HG03045 (cell line): ENCODE measurements around the gene STIP1.

Source experiments
- ATAC-seq: cut with Tn5 transposase; IDR thresholded peaks from one replicate; pipeline ENCODE4 v1.9.1; 2021; ENCODE audit warnings: mild to moderate bottlenecking, moderate library complexity; ENCODE audit not compliant: unreplicated experiment

Gene STIP1

GRCh38 chr11:64196626-64197025 is 10.7 kb downstream of the STIP1 start:
- no peak for ATAC-seq

DNA sequence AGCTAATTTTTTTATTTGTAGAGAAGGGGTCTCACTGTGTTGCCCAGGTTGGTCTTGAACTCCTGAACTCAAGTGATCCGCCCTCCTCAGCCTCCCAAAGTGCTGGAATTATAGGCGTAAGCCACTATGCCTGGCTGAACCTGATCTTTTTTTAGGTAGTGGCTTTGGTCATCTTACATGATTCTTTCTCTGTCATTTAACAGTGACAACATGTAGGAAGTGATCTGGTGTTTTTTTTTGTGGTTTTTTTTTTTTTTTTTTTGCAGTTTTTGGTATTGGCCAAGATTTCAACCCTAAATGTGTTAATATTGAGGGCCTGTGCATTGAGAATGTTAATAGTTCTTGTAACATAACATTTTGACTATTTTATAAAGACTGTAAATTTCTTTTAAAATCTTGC is 12.5 kb downstream of the STIP1 start:
- ATAC-seq, result no peak

GRCh38 chr11:64201543-64201942 is 15.6 kb downstream of the STIP1 start:
- ATAC-seq, result no peak

DNA sequence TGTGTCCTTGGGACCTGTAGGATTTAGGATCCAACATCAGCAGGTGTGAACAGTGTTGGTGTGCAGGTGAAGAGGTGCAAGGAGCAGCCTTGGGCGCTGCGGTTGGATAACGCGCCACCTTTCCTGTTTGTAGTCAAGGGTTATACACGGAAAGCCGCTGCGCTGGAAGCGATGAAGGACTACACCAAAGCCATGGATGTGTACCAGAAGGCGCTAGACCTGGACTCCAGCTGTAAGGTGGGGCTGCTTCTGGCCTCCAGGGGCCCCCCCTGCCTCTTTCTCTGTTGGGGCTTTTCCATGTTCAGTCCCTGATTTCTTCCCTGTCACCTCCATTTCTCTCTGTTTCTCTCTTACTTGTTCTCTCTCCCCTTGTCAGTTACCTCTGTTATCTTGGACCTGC is 17.0 kb downstream of the STIP1 start:
- no peak for ATAC-seq

- no peak for ATAC-seq
These were observed 17.6 kb downstream of the STIP1 start for GRCh38 chr11:64203421-64204079.

DNA sequence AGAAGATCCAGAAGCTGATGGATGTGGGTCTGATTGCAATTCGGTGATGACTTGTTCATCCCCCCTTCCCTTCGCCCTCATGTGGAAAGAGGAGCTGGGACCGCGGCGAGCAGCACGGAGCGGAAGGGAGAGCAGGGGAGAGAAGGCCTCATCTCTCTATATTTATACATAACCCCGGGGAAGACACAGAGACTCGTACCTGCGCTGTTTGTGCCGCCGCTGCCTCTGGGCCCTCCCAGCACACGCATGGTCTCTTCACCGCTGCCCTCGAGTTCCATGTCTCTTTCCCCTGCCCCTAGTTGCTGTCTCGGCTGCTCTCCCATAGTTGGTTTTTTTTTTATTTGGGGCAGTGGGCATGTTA is 18.1 kb downstream of the STIP1 start:
- no peak for ATAC-seq

- ATAC-seq, result no peak
These were observed 18.6 kb downstream of the STIP1 start for GRCh38 chr11:64204464-64204989.

DNA sequence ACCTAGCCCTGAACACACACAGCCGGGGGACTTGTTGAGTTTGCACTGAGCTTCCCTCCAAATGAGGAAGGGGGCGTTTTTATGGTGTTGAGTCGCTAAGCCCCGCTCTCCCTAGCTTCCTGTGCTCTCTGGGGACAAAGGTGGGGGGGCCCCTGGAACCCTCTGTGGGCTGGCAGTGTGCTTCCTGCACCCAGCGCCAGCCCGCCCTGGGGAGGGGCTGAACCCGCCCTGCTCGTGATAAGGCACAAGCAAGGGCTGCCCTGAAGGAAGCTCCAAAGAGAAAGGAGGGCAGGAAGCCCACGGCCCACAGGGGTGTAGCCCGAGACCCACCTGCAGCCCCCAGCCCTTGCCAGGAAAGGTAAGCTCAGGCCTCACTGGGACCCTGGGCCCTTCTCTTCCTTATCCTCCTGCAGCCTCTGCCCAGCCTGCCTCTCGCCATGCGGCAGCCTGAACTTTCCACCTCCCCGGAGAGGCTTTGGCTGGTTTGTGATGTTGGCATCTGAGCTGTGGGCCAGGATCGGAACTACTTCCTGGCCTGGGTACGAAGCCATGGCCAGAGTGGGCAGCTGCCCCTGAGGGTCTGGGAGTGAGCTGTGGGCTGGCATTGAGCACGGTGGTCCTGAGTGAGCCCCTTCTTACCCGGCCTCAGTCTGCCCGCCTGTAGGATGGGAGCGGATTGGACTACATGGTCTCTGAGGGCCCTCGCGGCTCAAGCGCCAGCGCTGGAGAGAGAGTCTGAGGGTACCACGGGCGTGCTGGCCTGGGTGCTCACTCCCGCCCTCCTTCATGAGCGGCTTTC is 20.7 kb downstream of the STIP1 start, which contains the start of gene FERMT3:
Gene FERMT3, plus strand, starts transcription at position 265 of the 799 bp plus-strand sequence. CDS start 644 bp downstream, outside the sequence.
- no peak for ATAC-seq

GRCh38 chr11:64207256-64208085 is 21.5 kb downstream of the STIP1 start:
- ATAC-seq, result peak; percentile 42

DNA sequence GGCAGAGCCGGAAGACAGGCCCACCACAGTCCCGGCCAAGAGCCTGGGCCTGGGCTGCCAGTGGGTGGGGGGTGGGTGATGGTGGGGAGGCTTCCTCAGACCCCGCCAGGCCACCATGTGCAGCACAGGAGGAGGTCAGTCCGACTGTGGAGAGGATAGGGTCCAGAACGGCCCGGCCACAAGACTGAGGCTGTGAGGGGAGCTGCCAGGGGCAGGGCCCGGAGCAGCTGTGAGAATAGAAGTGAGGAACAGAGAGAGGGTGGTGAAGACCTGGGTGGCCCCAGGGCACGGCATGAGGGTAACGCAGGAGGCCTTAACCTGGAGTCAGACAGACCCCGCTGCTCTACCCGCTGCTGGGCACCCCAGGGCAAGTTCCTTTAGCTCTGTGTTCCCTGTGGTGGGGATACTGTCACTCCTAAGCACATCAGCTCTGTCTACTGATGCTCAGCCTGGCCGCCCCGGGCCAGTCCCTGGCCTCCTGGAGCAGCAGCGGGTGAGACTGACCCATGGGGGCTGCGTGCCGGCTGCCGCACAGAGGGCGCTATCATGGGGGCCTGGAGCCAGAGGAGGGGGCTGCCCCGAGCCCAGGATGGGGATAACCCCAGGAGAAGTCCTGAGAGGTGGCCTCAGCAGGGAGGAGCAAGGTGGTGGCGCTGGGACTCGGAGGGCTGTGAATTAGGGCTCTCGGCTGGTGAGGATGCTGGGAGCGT is 22.3 kb downstream of the STIP1 start:
- no peak for ATAC-seq

DNA sequence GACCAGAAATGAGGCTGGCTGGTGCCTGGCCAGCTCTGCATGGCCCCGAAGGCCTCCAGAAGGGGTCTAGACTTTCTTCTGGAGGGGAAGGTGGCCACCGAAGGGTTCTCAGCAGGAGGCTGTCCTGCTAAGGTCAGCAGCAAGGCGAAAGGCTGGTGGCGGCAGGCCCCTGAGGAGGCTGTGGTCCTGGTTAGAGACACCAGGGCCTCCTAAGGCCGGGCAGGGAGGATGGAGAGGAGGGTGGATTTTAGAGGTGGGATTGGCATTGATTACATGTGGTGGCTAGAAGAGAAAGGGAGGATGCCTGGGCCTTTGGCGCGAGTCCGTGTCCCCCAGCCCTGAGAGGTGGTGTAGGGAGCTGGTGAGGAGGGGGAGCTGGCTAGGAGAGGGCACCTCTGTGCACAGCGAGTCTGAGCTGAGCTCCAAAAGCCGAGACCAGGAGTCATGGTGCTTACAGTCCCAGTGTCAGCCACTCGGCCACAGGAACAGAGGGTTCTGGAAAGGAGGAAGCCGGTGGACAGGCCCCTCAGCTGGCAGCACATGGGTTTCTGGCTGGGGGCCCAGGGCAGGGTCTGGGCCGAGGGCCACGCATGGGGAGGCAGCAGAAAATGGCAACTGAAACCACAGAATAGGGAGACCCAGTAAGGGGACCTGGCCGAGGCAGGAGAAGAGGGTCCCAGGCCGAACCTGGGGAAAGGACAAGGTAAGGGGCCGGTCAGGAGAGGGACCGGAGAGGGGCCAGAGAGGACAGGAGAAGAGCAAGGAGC is 23.0 kb downstream of the STIP1 start:
- ATAC-seq, result no peak

DNA sequence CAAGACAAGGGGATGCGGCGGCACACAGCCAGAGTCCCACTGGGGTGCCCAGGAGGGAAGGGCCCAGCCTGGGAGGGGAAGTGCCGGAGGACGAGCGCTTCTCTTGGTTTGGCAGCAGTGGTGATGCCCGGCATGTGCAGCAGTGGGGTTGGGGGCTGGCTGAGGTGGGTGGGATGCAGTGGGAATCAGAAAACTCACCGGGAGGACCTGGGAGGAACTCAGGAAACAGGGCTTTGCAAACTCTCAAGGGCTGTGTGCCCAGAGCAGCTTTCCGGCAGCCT is 23.5 kb downstream of the STIP1 start:
- ATAC-seq, result no peak

GRCh38 chr11:64210301-64211020 is 24.5 kb downstream of the STIP1 start:
- no peak for ATAC-seq

DNA sequence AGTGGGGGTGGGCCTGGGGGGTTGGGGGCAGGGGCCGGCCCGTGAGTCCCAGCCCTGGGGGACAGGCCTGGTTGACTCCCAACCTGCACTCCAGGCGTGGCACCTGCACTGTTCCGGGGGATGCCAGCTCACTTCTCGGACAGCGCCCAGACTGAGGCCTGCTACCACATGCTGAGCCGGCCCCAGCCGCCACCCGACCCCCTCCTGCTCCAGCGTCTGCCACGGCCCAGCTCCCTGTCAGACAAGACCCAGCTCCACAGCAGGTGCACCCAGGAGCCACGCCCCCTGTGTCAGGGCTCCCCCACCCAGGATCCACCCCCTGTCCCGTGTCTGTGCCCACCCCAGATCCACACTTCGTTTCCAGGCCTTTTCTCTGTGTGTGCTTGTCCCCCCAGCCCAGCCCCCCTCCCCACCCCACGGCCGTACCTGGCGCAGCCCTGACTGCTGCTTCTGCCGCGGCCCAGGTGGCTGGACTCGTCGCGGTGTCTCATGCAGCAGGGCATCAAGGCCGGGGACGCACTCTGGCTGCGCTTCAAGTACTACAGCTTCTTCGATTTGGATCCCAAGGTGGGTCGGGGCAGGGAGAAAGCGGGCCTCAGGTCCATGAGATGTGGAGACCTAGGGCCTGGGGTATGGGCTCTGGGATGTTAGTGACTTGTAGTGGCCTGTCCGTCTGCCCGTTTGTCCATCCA is 25.4 kb downstream of the STIP1 start:
- no peak for ATAC-seq

GRCh38 chr11:64216879-64217278 is 30.9 kb downstream of the STIP1 start:
- no peak for ATAC-seq

DNA sequence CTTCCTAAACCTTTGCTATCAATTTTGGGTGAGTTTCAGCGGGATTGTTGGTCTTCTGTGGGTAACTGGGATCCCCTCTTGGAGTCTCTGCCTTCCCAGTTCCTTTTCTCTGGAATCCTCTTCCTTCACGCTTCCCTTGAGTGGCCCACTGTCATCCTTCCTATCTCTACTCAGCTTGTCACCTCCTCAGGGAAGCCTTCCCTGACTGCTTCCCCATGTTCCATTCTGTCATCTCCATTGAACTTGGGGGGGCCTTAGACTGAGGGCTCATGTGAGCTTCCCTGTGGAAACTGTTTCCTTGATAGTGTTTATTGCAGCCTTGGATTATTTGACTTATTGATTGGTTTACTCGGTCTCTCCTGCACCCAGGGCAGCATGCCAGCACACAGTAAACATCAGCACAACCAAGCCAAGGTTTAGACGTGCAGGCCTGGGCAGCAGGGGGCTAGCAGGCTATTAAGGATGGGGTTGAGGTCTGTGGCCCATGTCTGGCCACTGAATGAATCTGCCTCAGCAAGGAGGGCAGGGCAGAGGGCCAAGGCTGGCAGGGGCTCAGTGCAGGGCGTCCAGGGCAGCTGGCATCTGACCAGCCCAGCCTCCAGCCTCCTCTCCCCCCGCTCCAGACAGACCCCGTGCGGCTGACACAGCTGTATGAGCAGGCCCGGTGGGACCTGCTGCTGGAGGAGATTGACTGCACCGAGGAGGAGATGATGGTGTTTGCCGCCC is 32.8 kb downstream of the STIP1 start:
- no peak for ATAC-seq

DNA sequence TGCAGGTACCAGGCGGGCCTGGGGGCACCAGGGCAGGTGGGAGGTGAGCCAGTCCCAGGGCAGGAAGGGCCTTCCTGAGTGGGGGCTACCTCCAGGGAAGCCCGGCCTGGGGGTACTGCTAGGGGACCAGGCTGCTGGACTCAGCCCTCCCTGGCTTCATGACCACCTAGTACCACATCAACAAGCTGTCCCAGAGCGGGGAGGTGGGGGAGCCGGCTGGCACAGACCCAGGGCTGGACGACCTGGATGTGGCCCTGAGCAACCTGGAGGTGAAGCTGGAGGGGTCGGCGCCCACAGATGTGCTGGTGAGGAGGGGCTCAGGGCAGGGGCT is 33.3 kb downstream of the STIP1 start:
- ATAC-seq, result no peak

GRCh38 chr11:64219755-64220154 is 33.8 kb downstream of the STIP1 start:
- no peak for ATAC-seq
